GM12878 (cell line): ENCODE results near the gene HSF5. TPM values are rescaled to one million over a fixed set of nuclear protein-coding genes. Genes with fewer than 3 reads are reported as not detected.

Experiments used
- ATAC-seq: fragments of 200-7000 bp; cut with Tn5 transposase; 3 replicates; pipeline ENCODE4 v1.9.1; 2020; ENCODE audit warnings: mild to moderate bottlenecking, moderate library complexity
- BruUV-seq: library from RNA; stranded (reverse); fragments of 400-500 nt; replicated peaks from 2 replicates; lab custom pipeline; 2021; lab: Mats Ljungman, UMichigan
- CTCF ChIA-PET: fragments of 300-600 bp; sonication (Branson Sonifier 250); formaldehyde crosslinking; extraction: SDS; loops from one replicate; lab custom pipeline; 2021; ENCODE audit warnings: inconsistent platforms; lab: Yijun Ruan, JAX
- POLR2A ChIA-PET: fragments of 350-600 bp; formaldehyde crosslinking; extraction: SDS; loops from one replicate; lab custom pipeline; 2021; ENCODE audit warnings: inconsistent platforms; lab: Charles Lee
- RAD21 ChIA-PET: fragments of 300-600 bp; sonication (Branson Sonifier 250); formaldehyde crosslinking; loops from one replicate; lab custom pipeline; 2023; ENCODE audit warnings: antibody characterized with exemption; ENCODE audit not compliant: unreplicated experiment; lab: Charles Lee
- SMC1A ChIA-PET: fragments of 300-600 bp; sonication (Branson Sonifier 250); formaldehyde crosslinking; loops from one replicate; lab custom pipeline; 2023; ENCODE audit not compliant: unreplicated experiment, uncharacterized antibody; lab: Charles Lee
- DNase-seq: peaks from one replicate; pipeline ENCODE4 v3.0.0-alpha.2; 2011; ENCODE audit warnings: low read depth, low spot score
- FAIRE-seq: peaks from 3 replicates; lab custom pipeline; 2011; peaks lifted over from hg19 to GRCh38; lab: Jason Lieb, UNC
- H2AFZ ChIP-seq: 2 replicates; pipeline ENCODE4 v1.6.0; 2011; ENCODE audit warnings: low read depth, low read length, control low read depth; ENCODE audit not compliant: control insufficient read depth
- H3K27ac ChIP-seq: 2 replicates; pipeline ENCODE4 v1.5.1; 2011; ENCODE audit warnings: control low read depth; ENCODE audit not compliant: control insufficient read depth, insufficient read depth
- H3K27me3 ChIP-seq, 2 experiments: replicated peaks in 1 of 2; 2 replicates each; pipeline versions ENCODE4 v1.6.0 to v1.6.1; 2011; ENCODE audit warnings: low read length in 1 of 2; ENCODE audit not compliant: control insufficient read depth in 2 of 2, insufficient read depth in 2 of 2
- H3K36me3 ChIP-seq, 2 experiments: 2 replicates each; pipeline ENCODE4 v1.5.1; 2011; ENCODE audit warnings: low read length in 1 of 2; ENCODE audit not compliant: control insufficient read depth in 2 of 2, insufficient read depth in 2 of 2
- H3K4me1 ChIP-seq: 2 replicates; pipeline ENCODE4 v1.6.1; 2011; ENCODE audit warnings: mild to moderate bottlenecking, low read length, moderate library complexity, mixed read lengths; ENCODE audit not compliant: control insufficient read depth, insufficient read depth
- H3K4me2 ChIP-seq: 2 replicates; pipeline ENCODE4 v1.6.0; 2011; ENCODE audit warnings: control low read depth; ENCODE audit not compliant: control insufficient read depth, insufficient read depth
- H3K4me3 ChIP-seq: fragments of 200-600 bp; sonication (generic); 2 replicates; pipeline ENCODE4 v1.5.1; 2016
- H3K79me2 ChIP-seq: 2 replicates; pipeline ENCODE4 v1.6.0; 2011; ENCODE audit warnings: low read length; ENCODE audit not compliant: control insufficient read depth, insufficient read depth
- H3K9ac ChIP-seq: 2 replicates; pipeline ENCODE4 v1.8.0; 2011; ENCODE audit warnings: low read length, control low read depth, mixed read lengths; ENCODE audit not compliant: control insufficient read depth, insufficient read depth
- H3K9me3 ChIP-seq: replicated peaks from 3 replicates; pipeline ENCODE4 v1.5.1; 2011; ENCODE audit warnings: mild to moderate bottlenecking, low read length; ENCODE audit not compliant: control insufficient read depth, insufficient read depth
- H4K20me1 ChIP-seq: 2 replicates; pipeline ENCODE4 v1.6.0; 2011; ENCODE audit not compliant: control insufficient read depth, insufficient read depth
- CHD2 ChIP-seq: IDR thresholded peaks from 2 replicates; pipeline ENCODE4 v1.6.1; 2011; ENCODE audit warnings: low read depth, low read length, improper control_type of control experiment, borderline replicate concordance
- FOXM1 ChIP-seq: IDR thresholded peaks from 2 replicates; pipeline ENCODE4 v1.6.1; 2012; ENCODE audit warnings: low read depth, mild to moderate bottlenecking, inconsistent platforms, low read length, moderate library complexity
- GATAD2B ChIP-seq: fragments of 450-650 bp; conservative IDR thresholded peaks from 2 replicates; pipeline ENCODE4 v1.6.1; 2017; ENCODE audit warnings: low read depth, mild to moderate bottlenecking, moderate library complexity
- HDAC2 ChIP-seq: fragments of 200-600 bp; sonication (generic); IDR thresholded peaks from 2 replicates; pipeline ENCODE4 v1.6.1; 2017
- IRF4 ChIP-seq: IDR thresholded peaks from 2 replicates; pipeline ENCODE4 v1.6.1; 2011; ENCODE audit warnings: low read depth, low read length
- RAD21 ChIP-seq: IDR thresholded peaks from 2 replicates; pipeline ENCODE4 v1.6.1; 2011; ENCODE audit warnings: mild to moderate bottlenecking, low read depth, low read length, moderate library complexity; ENCODE audit not compliant: insufficient read depth
- TAF1 ChIP-seq: IDR thresholded peaks from 2 replicates; pipeline ENCODE4 v1.6.1; 2011; ENCODE audit warnings: mild to moderate bottlenecking, low read depth, low read length, borderline replicate concordance
- YBX1 ChIP-seq: fragments of 450-650 bp; IDR thresholded peaks from 2 replicates; pipeline ENCODE4 v1.6.1; 2016; ENCODE audit warnings: antibody characterized with exemption
- YY1 ChIP-seq: IDR thresholded peaks from 2 replicates; pipeline ENCODE4 v1.6.1; 2011; ENCODE audit warnings: low read depth, mild to moderate bottlenecking, low read length
- ZBED1 ChIP-seq: IDR thresholded peaks from 2 replicates; pipeline ENCODE4 v1.6.1; 2016; ENCODE audit warnings: borderline replicate concordance
- ZNF217 ChIP-seq: fragments of 450-650 bp; IDR thresholded peaks from 2 replicates; pipeline ENCODE4 v1.6.1; 2017; ENCODE audit warnings: antibody characterized with exemption, mild to moderate bottlenecking
- WGBS: methylation state at CpG from one replicate; pipeline ENCODE4 v1.1.6; 2016; ENCODE audit warnings: low lambda C conversion rate; ENCODE audit not compliant: insufficient replicate concordance, insufficient coverage; ENCODE audit errors: missing lambda C conversion rate; 5-methylcytosine and 5-hydroxymethylcytosine counted together
- in situ Hi-C: fragments of 300-500 bp; cut with MboI; formaldehyde crosslinking; loops from 9 replicates; pipeline ENCODE4 v1.14.3; 2018; ENCODE audit warnings: mixed read lengths
- intact Hi-C: fragments of 100-400 bp; cut with micrococcal nuclease; formaldehyde crosslinking; loops from one replicate; pipeline ENCODE4 v1.14.2; 2022; ENCODE audit not compliant: unreplicated experiment
- polyA plus RNA-seq, 11 experiments: library from polyadenylated mRNA; depleted of rRNA in 4 of 11; unstranded in 6 of 11; stranded (reverse) in 5 of 11; fragments of >200 nt; fragmentation: Nextera tagmentation in 4 of 11; fragmentation: Illumina TruSeq in 1 of 11; extraction: Ambion mirVana in 4 of 11; extraction: Trizol in 1 of 11; gene quantifications; 1 replicate in 1 of 11; 2 replicates in 10 of 11; pipeline versions ENCODE4 v1.2.1 to v1.2.3, GENCODE V29; 2011 to 2016; ENCODE audit warnings: inconsistent platforms in 2 of 11, missing spikeins in 2 of 11, low read depth in 1 of 11
- total RNA-seq, 4 experiments: library from RNA; depleted of rRNA in 3 of 4; stranded (reverse); fragments of >200 nt in 3 of 4; fragmentation: Illumina TruSeq in 1 of 4; extraction: Trizol in 1 of 4; gene quantifications; 2 replicates each; pipeline versions ENCODE4 v1.2.1 to v1.2.3, GENCODE V29; 2013 to 2021
- TF ChIP-seq, protein P1 (sequence below): fragments of 450-650 bp; formaldehyde crosslinking; IDR thresholded peaks from 2 replicates; pipeline ENCODE4 v1.4.0; 2020; ENCODE audit warnings: mild to moderate bottlenecking, moderate library complexity
- TF ChIP-seq, protein P2 (sequence below): fragments of 450-650 bp; IDR thresholded peaks from 2 replicates; pipeline ENCODE4 v1.6.1; 2017; ENCODE audit warnings: mild to moderate bottlenecking, moderate library complexity
- TF ChIP-seq, protein P3 (sequence below): IDR thresholded peaks from 2 replicates; pipeline ENCODE4 v1.6.1; 2012; ENCODE audit warnings: low read length, inconsistent platforms

Gene HSF5
- total and polyA plus RNA-seq, 10 of the 15 experiments (the other 5 are each of a cell fraction or from before 2014, with no cell fraction given), result 0.02 to 0.18 (median 0.06) TPM; not detected in 4

DNA sequence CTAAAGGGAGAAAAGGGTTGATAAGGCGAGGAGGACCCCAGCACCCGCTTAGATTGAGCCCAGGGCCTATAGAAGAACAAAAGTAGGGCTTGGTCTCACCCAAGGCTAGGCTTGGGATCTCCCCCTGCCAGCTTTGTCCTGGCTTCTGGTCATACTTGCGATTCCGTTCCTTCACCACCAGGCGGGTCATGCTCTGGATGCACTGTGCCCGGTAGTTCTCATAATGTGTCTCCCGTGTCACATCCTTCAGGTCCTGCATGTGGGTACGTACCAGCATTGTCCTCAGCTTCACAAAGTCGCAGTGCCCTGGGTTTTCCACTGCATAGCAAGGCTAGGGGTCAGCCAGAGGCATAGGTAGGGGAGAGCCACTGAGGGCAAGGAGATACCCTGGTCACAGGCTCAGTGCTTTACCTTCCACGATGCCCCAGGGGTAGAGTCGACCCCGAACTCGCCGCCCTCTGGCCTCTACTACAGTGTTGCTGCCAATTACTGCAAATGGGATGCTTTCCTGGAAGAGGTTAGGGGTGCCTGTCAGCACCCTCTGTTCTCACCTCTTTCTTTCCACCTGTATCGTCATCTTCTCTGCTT is 32.7 kb upstream of the HSF5 start:
- no TSS peak for BruUV-seq
- Histone ChIP-seq H3K27ac (no peak overlapping the region), H3K4me2 (no peak overlapping the region), H3K79me2 (peaks cover 11% of the 10 kb centered on the region), H3K9ac (no peak overlapping the region), H4K20me1 (no peaks in the 10 kb centered on the region), H3K4me1 (peaks cover 11% of the 10 kb centered on the region), H3K27me3 (no peaks in the 10 kb centered on the region), H3K4me3 (no peak overlapping the region), H3K36me3 (no peaks in the 10 kb centered on the region), H3K9me3 (no peaks in the 10 kb centered on the region; the same call in 2 of the 3 replicates), H2AFZ (no peak overlapping the region)
- SMC1A ChIA-PET, result interaction anchor here (1.0 to 1.2 kb wide), 2 partner anchors 99 to 190 kb away, joined by 3 to 5 read pairs; no protein-coding TSS in a partner anchor
- intact Hi-C loops (no loop called here), in situ Hi-C loops (loop anchor here (5.0 kb wide), 1 partner anchor 486 kb away; no protein-coding TSS in a partner anchor)
- CTCF ChIA-PET, result interaction anchor here (1.0 to 2.6 kb wide), 3 partner anchors 51 to 484 kb away, joined by 6 to 13 read pairs (median 6); no protein-coding TSS in a partner anchor
- POLR2A ChIA-PET, result no interaction called here
- no peak for ATAC-seq
- RAD21 ChIA-PET, result interaction anchor here (3.9 kb wide), 1 partner anchor 483 kb away, joined by 37 read pairs; no protein-coding TSS in a partner anchor
- WGBS, result 74% methylated on average over 15 of the region's 15 CpGs
- no peak for DNase-seq
- FAIRE-seq, result no peak
- no peak for TF ChIP-seq GATAD2B
- TF ChIP-seq YBX1, result no peak
- TF ChIP-seq ZNF217, result no peak
- no peak for TF ChIP-seq ZBED1
- no peak for TF ChIP-seq IRF4
- TF ChIP-seq, protein P1, sequence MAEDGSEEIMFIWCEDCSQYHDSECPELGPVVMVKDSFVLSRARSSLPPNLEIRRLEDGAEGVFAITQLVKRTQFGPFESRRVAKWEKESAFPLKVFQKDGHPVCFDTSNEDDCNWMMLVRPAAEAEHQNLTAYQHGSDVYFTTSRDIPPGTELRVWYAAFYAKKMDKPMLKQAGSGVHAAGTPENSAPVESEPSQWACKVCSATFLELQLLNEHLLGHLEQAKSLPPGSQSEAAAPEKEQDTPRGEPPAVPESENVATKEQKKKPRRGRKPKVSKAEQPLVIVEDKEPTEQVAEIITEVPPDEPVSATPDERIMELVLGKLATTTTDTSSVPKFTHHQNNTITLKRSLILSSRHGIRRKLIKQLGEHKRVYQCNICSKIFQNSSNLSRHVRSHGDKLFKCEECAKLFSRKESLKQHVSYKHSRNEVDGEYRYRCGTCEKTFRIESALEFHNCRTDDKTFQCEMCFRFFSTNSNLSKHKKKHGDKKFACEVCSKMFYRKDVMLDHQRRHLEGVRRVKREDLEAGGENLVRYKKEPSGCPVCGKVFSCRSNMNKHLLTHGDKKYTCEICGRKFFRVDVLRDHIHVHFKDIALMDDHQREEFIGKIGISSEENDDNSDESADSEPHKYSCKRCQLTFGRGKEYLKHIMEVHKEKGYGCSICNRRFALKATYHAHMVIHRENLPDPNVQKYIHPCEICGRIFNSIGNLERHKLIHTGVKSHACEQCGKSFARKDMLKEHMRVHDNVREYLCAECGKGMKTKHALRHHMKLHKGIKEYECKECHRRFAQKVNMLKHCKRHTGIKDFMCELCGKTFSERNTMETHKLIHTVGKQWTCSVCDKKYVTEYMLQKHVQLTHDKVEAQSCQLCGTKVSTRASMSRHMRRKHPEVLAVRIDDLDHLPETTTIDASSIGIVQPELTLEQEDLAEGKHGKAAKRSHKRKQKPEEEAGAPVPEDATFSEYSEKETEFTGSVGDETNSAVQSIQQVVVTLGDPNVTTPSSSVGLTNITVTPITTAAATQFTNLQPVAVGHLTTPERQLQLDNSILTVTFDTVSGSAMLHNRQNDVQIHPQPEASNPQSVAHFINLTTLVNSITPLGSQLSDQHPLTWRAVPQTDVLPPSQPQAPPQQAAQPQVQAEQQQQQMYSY (CRISPR knock-in tag), result no peak
- no peak for TF ChIP-seq TAF1
- TF ChIP-seq HDAC2, result no peak
- TF ChIP-seq, protein P2, sequence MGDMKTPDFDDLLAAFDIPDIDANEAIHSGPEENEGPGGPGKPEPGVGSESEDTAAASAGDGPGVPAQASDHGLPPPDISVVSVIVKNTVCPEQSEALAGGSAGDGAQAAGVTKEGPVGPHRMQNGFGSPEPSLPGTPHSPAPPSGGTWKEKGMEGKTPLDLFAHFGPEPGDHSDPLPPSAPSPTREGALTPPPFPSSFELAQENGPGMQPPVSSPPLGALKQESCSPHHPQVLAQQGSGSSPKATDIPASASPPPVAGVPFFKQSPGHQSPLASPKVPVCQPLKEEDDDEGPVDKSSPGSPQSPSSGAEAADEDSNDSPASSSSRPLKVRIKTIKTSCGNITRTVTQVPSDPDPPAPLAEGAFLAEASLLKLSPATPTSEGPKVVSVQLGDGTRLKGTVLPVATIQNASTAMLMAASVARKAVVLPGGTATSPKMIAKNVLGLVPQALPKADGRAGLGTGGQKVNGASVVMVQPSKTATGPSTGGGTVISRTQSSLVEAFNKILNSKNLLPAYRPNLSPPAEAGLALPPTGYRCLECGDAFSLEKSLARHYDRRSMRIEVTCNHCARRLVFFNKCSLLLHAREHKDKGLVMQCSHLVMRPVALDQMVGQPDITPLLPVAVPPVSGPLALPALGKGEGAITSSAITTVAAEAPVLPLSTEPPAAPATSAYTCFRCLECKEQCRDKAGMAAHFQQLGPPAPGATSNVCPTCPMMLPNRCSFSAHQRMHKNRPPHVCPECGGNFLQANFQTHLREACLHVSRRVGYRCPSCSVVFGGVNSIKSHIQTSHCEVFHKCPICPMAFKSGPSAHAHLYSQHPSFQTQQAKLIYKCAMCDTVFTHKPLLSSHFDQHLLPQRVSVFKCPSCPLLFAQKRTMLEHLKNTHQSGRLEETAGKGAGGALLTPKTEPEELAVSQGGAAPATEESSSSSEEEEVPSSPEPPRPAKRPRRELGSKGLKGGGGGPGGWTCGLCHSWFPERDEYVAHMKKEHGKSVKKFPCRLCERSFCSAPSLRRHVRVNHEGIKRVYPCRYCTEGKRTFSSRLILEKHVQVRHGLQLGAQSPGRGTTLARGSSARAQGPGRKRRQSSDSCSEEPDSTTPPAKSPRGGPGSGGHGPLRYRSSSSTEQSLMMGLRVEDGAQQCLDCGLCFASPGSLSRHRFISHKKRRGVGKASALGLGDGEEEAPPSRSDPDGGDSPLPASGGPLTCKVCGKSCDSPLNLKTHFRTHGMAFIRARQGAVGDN, result no peak
- no peak for TF ChIP-seq CHD2
- TF ChIP-seq, protein P3, sequence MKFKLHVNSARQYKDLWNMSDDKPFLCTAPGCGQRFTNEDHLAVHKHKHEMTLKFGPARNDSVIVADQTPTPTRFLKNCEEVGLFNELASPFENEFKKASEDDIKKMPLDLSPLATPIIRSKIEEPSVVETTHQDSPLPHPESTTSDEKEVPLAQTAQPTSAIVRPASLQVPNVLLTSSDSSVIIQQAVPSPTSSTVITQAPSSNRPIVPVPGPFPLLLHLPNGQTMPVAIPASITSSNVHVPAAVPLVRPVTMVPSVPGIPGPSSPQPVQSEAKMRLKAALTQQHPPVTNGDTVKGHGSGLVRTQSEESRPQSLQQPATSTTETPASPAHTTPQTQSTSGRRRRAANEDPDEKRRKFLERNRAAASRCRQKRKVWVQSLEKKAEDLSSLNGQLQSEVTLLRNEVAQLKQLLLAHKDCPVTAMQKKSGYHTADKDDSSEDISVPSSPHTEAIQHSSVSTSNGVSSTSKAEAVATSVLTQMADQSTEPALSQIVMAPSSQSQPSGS, result no peak
- 0 out of 2 replicates have a peak, but pooled peaks have one; percentile 29 for TF ChIP-seq RAD21
- TF ChIP-seq YY1, result no peak
- TF ChIP-seq FOXM1, result no peak
